Measurements from ENCODE around the gene PRCC. TPM values are rescaled to one million over a fixed set of nuclear protein-coding genes. Genes with fewer than 3 reads are reported as not detected.

PRCC gene
- total RNA-seq, 1 experiment from 2014 or later: 103 TPM

DNA sequence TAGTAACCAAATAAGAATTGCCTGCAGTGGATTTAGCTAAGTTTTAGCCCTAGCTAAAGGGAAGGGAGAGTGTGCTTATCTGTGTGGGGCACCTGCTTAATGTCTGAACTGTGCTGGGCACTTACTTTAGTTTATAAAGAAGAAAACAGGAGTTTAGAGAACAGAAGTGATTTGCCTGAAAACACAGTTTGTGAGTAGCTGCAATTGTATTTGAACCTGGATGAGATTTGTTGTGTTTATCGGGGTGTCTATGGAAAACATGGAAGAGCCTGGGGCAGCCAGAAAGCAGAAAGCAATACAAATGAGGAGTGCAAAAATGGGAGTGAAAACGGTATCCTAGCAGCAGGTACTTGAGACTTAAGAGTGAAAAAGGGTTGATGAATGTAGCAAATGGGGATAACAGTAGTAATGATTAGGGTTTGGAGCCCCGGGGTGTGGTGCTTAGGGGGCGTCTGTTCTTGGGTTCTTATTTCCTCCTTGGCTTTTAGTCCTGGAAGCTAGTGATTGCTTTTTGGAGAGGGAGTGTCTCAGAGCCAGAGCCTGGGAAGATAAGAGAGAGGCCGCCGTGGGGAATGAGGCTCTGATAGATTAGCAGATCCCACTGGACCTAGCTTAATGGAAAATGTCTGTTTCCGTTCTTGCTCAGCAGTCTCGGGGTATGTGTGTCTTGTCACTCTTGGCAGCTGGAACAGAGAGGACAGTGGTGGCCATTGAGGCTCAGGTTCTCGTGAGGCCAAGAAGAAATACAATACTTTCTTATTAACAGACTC is 5.6 kb downstream of the PRCC start:
- ChIA-PET POLR2A (ENCODE audit: unreplicated experiment) (no interaction called here), CTCF (interaction anchor here (0.9 kb wide), 1 partner anchor 47 kb away, joined by 4 read pairs; no protein-coding TSS in a partner anchor)
- H3K4me2 ChIP-seq (ENCODE audit: low read length): no peak overlapping the region
- H3K79me2 ChIP-seq (ENCODE audit: low read length): peaks cover 97% of the 10 kb centered on the region
- no peaks in the 10 kb centered on the region for H3F3A ChIP-seq (ENCODE audit: low read length, unreplicated experiment)
- no TSS peak for BruUV-seq (replicated peaks)
- H4K20me1 ChIP-seq (ENCODE audit: low read length): peaks cover 39% of the 10 kb centered on the region
- no peak overlapping the region for H3K9ac ChIP-seq (ENCODE audit: low read length)
- no peak for DNase-seq
- H3K27ac ChIP-seq (ENCODE audit: low read length): no peak overlapping the region
- no peak overlapping the region for H2AFZ ChIP-seq (ENCODE audit: low read length)
- intact Hi-C loops (cut with micrococcal nuclease): no loop called here
- peaks cover 24% of the 10 kb centered on the region for H3K4me1 ChIP-seq (ENCODE audit: insufficient read depth, low read length)
- H3K9me2 ChIP-seq (replicated peaks; ENCODE audit: low read length): no peaks in the 10 kb centered on the region
- peaks cover 29% of the 10 kb centered on the region for H3K36me3 ChIP-seq (ENCODE audit: low read depth, low read length)
- no peaks in the 10 kb centered on the region for H3K27me3 ChIP-seq (ENCODE audit: low read length)
- H3K4me3 ChIP-seq (ENCODE audit: low read length): no peak overlapping the region
- ATAC-seq: no peak
- no peak for TF ChIP-seq EZH2phosphoT487 (IDR thresholded peaks at IDR 0.05; ENCODE audit: borderline replicate concordance, low read length)
- TF ChIP-seq, protein P1, sequence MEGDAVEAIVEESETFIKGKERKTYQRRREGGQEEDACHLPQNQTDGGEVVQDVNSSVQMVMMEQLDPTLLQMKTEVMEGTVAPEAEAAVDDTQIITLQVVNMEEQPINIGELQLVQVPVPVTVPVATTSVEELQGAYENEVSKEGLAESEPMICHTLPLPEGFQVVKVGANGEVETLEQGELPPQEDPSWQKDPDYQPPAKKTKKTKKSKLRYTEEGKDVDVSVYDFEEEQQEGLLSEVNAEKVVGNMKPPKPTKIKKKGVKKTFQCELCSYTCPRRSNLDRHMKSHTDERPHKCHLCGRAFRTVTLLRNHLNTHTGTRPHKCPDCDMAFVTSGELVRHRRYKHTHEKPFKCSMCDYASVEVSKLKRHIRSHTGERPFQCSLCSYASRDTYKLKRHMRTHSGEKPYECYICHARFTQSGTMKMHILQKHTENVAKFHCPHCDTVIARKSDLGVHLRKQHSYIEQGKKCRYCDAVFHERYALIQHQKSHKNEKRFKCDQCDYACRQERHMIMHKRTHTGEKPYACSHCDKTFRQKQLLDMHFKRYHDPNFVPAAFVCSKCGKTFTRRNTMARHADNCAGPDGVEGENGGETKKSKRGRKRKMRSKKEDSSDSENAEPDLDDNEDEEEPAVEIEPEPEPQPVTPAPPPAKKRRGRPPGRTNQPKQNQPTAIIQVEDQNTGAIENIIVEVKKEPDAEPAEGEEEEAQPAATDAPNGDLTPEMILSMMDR (conservative IDR thresholded peaks at IDR 0.05; ENCODE audit: low read depth, low read length): no peak
- TF ChIP-seq EZH2 (IDR thresholded peaks at IDR 0.05; ENCODE audit: low read length, unreplicated experiment): no peak
- no peaks in the 10 kb centered on the region for H3K9me3 ChIP-seq (ENCODE audit: low read length)

DNA sequence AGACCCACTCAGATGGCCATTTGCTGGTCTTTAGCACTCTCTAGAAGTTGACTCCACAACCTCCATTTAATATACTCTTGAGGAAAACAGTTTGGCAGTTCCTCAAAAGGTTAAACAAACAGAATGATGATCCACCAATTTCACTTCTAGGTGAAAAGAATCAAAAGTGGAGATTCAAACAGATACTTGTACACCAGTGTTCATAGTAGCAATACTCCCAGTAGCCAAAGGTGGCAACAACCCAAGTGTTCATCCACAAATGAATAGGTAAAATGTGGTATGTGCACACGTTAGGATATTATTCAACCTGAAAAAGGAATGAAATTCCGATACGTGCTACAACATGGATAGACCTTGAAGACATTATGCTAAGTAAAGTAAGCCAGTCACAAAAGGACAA is 6.3 kb downstream of the PRCC start:
- intact Hi-C loops (cut with micrococcal nuclease): no loop called here
- ChIA-PET CTCF (no interaction called here), POLR2A (ENCODE audit: unreplicated experiment) (no interaction called here)
- Histone ChIP-seq H3K27me3 (ENCODE audit: low read length) (no peaks in the 10 kb centered on the region), H3K79me2 (ENCODE audit: low read length) (peaks cover 97% of the 10 kb centered on the region), H3K4me3 (ENCODE audit: low read length) (no peak overlapping the region), H3K36me3 (ENCODE audit: low read depth, low read length) (peaks cover 33% of the 10 kb centered on the region), H3K9me2 (replicated peaks; ENCODE audit: low read length) (no peaks in the 10 kb centered on the region), H3K9ac (ENCODE audit: low read length) (no peak overlapping the region), H3F3A (ENCODE audit: low read length, unreplicated experiment) (no peaks in the 10 kb centered on the region), H4K20me1 (ENCODE audit: low read length) (peaks cover 39% of the 10 kb centered on the region), H3K27ac (ENCODE audit: low read length) (no peak overlapping the region), H2AFZ (ENCODE audit: low read length) (no peak overlapping the region), H3K9me3 (ENCODE audit: low read length) (no peaks in the 10 kb centered on the region), H3K4me1 (ENCODE audit: insufficient read depth, low read length) (peaks cover 24% of the 10 kb centered on the region), H3K4me2 (ENCODE audit: low read length) (no peak overlapping the region)
- ATAC-seq (0 out of 2 replicates have a peak, but pooled peaks have one; percentile 30), DNase-seq (no peak)
- no TSS peak for BruUV-seq (replicated peaks)
- TF ChIP-seq EZH2phosphoT487 (IDR thresholded peaks at IDR 0.05; ENCODE audit: borderline replicate concordance, low read length) (no peak), EZH2 (IDR thresholded peaks at IDR 0.05; ENCODE audit: low read length, unreplicated experiment) (no peak)
- TF ChIP-seq, protein P1 (conservative IDR thresholded peaks at IDR 0.05; ENCODE audit: low read depth, low read length): 0 out of 2 replicates have a peak, but pooled peaks have one; percentile 21

DNA sequence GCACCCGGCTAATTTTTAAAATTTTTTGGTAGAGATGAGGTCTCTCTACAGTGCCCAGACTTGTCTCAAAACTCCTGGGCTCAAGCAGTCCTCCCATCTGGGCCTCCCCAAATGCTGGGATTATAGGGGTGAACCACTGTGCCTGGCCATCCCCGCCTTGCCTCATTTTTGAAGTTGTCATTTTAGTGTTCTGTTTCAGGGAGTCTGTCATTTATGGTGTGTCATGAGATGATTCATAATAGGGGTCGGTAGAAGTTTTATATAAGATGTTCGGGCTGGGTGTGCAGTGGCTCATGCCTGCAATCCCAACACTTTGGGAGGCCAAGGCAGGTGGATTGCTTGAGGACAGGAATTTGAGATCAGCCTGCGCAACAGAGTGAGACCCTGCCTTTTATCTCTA is 8.5 kb downstream of the PRCC start:
- ChIA-PET CTCF (no interaction called here), POLR2A (ENCODE audit: unreplicated experiment) (no interaction called here)
- Histone ChIP-seq H3K9me3 (ENCODE audit: low read length) (no peaks in the 10 kb centered on the region), H3K9ac (ENCODE audit: low read length) (no peak overlapping the region), H3K4me2 (ENCODE audit: low read length) (no peak overlapping the region), H4K20me1 (ENCODE audit: low read length) (peaks cover 35% of the 10 kb centered on the region), H3K4me3 (ENCODE audit: low read length) (no peak overlapping the region), H3K79me2 (ENCODE audit: low read length) (peaks cover 94% of the 10 kb centered on the region), H3K4me1 (ENCODE audit: insufficient read depth, low read length) (peaks cover 10% of the 10 kb centered on the region; the same call in 1 of the 2 replicates), H3K9me2 (replicated peaks; ENCODE audit: low read length) (no peaks in the 10 kb centered on the region), H3F3A (ENCODE audit: low read length, unreplicated experiment) (no peaks in the 10 kb centered on the region), H3K36me3 (ENCODE audit: low read depth, low read length) (peaks cover 29% of the 10 kb centered on the region), H3K27ac (ENCODE audit: low read length) (no peak overlapping the region), H2AFZ (ENCODE audit: low read length) (no peak overlapping the region), H3K27me3 (ENCODE audit: low read length) (no peaks in the 10 kb centered on the region)
- no TSS peak for BruUV-seq (replicated peaks)
- ATAC-seq: peak; percentile 64
- no peak for TF ChIP-seq EZH2 (IDR thresholded peaks at IDR 0.05; ENCODE audit: low read length, unreplicated experiment)
- TF ChIP-seq, protein P1 (conservative IDR thresholded peaks at IDR 0.05; ENCODE audit: low read depth, low read length): no peak
- intact Hi-C loops (cut with micrococcal nuclease): no loop called here
- peak; percentile 46 for DNase-seq
